GM18867 (cell line): Measurements from ENCODE around the gene MYO3A.
"Not testable (repeated sequence)": the region's sequence is repeated elsewhere in the genome, so short reads cannot be mapped to it uniquely, and the experiment has no call there.

Experiments
- ATAC-seq: cut with Tn5 transposase; IDR thresholded peaks from one replicate; pipeline ENCODE4 v1.9.1; 2021; ENCODE audit warnings: mild to moderate bottlenecking, moderate library complexity; ENCODE audit not compliant: unreplicated experiment

Gene MYO3A

DNA sequence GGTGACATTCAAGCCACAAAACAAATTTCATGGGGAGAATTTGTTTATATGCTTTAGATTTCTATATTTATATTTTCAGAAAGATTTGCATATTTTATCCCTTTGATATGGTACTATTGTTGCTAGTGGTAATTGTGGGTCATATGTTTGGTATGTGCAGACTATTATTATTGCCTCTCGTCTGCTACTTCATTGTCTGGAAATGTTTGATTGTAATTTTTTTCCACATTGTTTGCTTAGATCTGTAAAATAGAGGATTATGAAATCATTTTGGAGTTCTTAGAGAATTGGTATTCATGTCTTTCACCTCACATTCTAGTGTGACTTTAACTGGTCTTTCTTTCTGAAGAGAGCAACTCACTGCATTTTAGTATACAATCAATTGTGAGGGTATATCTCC, 44.7 kb downstream of the MYO3A start:
- no peak for ATAC-seq

DNA sequence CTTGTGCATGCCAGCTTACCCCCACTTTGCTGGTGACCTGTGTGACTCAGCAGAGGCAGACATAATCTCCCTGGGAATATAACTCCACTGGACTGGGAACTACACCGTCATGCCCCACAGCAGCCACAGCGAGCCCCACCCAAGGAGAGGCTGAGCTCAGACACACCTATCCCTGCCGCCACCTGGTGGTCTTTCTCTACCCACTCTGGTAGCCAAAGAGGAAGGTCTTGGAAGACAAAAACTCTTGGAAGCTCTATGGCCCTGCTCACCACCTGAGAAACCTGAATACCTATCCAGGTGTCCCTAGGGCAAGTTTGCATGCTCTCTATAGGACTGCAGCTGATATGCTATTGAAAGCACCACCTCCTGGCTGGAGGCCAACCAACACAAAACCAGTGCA, 48.1 kb downstream of the MYO3A start:
- ATAC-seq, result no peak

DNA sequence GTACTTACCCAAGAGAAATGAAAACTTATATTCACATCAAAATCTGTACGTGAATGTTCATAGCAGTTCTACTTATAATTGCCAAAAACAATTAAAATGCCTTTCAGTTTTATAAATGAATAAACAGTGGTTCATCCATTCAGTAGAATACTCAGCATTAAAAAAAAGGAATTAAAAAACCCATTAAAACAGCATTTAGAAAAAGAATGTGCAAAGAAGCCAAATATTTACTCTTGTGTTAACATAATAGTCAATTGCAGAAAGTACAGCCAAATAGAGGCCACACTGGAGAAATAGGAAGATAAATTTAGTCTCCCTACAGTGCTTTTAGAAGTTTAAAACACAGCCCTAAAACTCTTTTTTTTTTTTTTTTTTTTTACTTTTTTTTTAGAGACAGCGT, 54.6 kb downstream of the MYO3A start:
- no peak for ATAC-seq

DNA sequence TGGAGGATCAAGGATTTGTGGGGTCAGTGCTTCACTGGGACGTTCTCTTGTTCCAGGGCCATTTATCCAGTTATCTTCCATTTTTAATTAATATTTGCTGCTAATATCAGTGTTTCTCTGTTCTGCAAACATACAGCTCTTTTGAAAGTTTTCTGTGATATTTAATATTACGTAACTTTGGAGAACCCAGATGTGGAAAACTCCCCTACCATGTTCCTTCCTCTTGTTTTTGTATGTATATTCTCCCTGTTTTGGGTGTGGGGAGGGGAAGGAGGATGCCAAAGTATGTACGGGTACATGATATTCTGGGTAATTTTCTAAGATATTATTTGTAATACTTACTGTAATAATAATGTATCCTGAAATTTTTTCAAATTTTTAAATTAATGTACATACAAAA, 55.9 kb downstream of the MYO3A start:
- ATAC-seq, result no peak

DNA sequence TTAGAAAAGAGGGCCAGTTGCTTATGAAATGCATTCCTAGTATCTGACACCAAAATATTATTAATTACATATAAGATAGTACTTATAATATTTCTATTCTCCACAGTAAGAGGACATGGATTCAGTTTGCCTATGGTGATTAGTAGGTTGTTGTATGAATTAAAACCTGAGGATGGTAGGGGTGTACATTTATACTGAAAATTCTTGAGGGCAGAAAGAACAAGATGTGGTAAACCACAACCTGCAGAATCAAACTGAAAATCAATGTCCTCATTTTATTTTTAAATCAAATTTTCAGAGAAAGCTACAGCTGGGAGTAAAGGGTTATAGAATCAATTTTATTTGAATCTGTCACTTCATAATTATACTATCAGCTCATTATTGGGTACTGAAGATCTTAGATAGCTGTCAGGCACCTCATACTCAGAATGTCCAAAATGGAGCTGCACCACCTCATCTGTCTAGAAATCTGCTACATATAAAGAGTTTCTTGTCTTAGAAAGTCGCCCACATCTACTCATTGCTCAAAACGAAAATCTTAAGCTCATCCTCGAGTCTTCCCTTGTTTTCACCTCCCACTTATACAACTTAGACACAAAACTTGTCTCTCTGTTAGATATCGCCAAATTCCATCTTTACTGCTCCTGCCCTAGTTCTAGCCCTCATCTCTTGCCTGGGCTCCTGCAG, 65.4 kb downstream of the MYO3A start:
- no peak for ATAC-seq

DNA sequence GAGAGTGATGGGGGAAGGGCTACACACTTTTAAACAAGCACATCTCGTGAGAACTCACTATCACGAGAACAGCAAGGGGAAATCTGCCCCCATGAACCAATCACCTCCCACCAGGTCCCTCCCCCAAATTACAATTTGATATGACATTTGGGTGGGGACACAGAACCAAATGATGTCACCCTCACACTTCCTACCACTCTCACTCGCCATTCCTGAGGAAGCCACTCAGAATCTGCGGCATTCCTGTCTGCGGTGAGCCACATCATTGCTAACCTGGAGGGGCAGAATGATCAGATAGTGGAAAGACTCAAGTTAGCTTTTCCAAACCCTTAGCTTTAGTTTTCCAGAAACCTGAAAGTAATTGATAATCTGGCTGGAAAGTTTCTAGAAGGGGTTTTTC, 66.9 kb downstream of the MYO3A start:
- no peak for ATAC-seq

DNA sequence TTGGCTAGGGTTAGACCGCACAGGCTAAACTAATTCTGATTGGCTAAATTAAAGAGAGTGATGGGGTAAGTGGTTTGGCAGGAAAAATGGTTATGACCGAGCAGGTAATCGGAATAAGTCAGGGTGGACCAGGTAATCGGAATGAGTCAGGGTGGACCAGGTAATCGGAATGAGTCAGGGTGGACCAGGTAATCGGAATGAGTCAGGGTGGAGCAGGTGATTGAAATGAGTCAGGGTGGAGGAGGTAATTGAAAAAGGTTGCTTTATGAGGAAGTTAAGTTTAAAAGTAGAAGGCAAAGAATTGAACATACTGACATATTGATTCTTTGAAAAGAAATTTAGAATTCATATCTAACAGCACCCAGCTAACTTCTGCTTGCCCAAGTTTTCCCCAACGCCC, 68.4 kb downstream of the MYO3A start:
- not testable (repeated sequence) for ATAC-seq

DNA sequence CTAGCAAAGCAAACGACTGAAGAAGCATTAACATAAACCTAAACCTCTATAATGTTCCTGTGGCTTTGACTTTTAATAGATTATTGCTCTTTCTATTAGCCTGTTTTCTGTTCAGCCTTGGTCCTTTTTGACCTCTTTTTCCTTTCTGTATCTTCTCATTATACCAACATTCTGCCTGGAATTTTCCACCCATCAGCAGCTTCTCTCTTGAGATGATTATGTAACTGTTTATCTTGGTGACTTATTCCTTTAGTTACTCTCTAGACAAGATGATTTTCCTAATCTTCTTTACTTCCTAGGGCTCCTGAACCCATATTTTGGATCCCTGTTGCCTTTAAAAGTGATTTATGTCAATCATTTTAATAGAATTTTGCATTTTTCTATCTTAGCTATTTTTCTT, 81.1 kb downstream of the MYO3A start:
- no peak for ATAC-seq

DNA sequence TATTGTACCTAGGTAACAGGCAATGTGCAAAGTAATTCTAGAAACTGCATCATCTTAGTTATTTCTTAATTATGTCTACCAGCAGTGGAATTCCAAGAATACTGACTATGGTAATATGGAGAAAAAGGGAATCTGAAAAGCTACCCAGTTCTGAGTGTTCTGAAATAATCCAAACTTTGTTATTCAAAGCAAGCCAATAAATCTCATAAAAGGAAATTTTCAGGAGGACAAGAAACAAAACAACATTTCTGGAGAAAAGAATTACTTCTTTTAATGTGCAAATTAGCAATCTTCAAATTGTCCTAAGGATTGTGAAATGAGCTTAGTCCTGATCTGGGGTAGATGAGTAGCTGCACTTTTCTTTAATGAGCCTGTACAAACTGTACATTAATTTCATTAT, 88.8 kb downstream of the MYO3A start:
- ATAC-seq, result no peak

DNA sequence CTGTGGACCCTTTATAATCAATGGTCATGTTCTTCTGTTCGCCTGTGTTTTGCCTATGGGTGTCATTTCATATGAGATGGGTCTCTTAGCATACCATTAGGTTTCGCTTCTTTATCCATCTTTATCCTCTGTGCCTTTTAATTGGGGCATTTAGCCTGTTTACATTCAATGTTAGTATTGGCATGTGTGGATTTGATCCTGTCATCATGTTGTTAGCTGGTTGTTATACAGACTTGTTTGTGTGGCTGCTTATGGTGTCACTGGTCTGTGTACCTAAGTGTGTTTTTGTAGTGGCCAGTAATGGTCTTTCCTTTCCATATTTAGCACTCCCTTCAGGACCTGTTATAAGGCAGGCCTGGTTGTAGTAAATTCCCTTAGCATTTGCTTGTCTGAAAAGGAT, 90.3 kb downstream of the MYO3A start:
- ATAC-seq, result no peak

DNA sequence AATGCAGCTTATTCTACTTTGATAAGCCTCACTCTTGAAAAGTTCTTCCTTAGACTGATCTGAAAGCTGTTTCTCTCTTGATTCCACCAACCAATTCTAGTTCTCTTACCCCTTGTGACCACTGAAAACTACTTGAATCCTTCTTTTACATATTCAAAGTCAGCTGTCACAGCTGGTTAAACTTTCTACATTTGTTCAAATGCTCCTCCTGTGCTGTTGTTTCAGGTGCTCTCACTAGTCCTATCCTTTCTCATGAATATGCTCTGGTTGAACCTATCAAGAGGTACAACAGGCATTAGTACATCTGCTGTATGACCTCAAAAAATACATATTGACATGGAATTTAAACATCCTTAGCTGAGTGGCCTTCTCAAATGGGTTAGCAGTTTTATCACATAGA, 91.5 kb downstream of the MYO3A start:
- peak; percentile 44 for ATAC-seq

DNA sequence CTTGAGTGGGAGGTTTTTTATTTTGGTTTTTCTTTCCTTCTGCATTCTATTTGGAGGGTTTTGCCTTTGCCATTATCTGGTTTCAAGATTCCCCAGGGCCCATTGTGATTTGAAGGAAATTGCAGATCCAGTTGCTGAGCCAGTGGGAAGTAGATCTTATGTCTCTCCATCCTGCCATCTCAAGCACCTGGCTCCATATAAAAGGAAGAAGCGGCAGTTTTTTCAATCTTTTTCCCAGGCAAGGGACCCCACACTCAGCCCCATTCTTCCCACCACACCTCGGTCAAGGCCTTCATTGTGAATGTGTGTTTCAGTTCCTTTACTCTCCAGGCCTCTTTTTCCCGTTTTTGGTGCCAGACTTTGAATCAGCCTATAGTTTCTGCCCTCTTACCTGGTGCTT, 95.8 kb downstream of the MYO3A start:
- ATAC-seq, result no peak

DNA sequence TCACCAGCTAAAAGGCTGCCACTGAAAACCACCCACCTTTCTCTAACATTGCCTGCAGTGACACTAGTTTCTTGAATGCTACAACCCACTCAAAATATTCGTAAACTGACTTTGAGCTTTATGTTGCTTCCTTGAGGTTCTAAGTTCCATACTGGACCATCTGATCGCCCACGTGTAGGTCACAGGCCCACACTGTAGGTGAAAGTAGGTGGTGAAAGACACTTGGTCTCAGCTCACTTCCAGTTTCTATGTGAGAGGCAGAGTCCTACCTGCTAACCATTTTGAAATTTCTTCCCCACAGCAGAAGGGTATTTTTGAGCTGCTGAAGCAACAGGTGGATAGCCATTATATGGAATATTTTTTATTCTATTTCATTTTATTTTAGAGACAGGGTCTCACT, 97.3 kb downstream of the MYO3A start:
- peak; percentile 84 for ATAC-seq

DNA sequence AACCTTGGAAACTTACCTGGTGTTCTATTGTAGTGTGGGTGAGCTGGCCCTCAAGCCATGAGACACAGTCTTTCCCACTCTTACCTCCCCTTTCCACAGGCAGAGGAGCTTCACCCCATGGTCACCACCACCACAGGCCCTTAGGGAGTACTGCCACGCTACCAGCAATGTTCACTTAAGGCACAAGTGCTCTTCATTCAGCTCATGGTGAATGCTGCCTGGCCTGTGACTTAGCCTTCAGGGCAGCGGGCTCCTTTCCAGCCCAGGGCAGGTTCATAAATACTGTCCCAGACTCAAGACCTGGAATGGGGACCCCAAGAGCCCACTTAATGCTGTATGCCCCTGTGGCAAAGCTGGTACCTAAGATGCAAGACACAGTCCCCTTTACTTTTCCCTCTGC, 109.4 kb downstream of the MYO3A start:
- no peak for ATAC-seq

DNA sequence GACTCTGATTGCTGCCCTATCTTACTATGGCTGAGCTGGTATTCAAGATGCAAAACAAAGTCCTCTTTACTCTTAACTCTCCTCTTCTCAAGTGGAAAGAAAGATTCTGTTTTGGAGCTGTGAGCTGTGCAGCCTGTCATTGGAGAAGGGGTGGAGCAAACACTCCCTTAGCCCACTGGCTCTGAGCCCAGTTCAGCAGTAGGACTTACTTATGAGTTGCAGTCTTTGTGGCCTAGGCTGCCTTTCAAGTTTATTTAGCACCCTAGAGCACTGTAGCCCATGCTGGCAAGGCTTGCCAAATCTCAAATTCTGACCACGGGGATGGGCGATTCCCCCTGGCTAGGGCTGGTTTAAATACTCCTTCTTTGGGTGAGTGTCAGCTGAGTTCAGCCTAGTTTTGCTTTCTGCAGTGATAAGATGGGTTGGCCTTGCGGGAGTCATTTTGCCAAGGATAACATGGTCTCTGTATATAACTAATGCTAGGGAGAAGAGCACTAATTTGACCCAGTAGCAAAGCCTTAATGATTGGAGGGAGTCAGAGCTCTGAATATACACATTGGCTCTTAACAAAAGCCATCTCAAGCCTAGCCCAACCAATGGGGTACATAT, 110.2 kb downstream of the MYO3A start:
- ATAC-seq, result no peak

DNA sequence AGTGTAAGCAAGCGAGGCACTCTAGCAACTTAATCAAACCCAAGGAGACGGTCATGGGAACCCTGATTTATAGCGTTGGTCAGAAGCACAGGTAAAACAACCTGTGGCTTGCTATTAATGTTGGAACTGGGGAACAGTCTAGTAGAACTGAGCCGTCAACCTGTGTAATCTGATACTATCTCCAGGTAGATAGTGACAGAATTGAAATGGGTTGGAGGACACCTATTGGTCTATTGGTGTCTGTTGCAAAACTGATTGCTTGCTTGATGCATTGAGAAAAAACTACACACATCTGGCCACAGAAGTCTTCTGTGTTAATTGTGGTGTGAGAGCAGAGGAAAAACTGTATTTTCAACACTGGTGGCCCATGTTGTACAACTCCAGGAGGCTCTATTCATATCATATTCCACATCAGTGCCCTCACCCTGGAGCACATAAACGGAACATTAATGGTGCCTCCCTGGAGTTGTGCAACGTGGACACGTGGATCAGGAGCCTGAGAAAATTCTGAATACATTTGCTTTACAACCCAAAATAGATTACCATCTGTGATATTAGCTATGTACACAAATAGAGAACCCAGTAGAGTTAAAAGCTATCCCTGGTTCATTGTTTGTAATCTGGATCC, 112.2 kb downstream of the MYO3A start:
- no peak for ATAC-seq

DNA sequence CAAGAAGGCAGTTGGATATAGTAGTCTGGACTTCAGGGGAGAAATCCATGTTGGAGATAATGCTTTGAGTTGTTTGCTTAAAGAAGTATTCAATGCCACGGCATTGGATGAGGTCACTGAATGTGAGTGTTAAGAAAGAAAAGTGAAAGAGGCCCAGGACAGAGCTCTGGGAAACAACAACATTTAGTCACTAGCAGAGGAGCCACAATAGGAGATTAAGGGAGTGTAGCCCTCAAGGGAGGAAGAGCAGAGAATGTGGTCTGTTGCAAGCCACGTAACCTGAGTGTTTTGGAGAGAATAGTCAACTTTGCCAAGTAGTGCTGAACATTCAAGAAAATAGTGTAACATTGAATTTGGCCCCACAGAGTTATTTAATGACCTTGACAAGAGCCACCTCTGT, 114.7 kb downstream of the MYO3A start:
- ATAC-seq, result no peak

DNA sequence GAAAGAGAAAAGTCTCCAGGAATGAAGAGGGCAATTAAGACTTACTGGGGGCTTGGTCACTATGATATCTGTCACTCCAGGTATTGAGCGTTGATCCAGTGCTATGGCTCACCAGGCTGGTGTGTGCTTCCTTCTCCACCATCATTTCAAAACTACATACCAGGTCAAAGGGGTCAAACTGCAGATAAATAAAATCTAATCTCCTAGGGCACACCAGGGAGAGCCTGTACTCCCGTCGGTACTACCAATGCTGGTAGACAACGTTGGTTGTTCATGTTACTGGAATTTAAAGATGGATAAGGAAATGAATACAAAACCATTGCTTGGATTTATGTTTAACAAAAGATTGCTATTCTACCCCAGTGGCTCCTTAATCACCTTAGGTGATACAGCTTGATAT, 118.3 kb downstream of the MYO3A start:
- ATAC-seq, result no peak

DNA sequence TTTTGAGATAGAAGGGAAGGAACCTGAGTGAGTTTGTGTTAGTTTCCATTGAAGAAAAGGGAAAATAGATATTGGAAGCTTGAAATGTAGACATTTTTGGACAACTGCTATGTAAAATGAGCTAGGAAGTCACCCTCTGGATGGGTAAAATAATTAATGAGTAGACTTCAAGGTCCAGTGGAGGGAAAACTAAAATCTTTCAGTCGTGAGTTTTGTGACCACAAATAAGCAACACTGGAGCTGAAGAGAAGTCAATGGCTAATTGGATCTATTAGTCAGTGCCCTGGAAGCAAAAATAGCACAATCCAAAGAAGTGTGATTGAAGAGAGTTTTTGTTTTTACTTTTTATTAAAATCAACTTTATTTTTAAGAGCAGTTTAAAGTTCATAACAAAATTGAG, 123.4 kb downstream of the MYO3A start:
- no peak for ATAC-seq

DNA sequence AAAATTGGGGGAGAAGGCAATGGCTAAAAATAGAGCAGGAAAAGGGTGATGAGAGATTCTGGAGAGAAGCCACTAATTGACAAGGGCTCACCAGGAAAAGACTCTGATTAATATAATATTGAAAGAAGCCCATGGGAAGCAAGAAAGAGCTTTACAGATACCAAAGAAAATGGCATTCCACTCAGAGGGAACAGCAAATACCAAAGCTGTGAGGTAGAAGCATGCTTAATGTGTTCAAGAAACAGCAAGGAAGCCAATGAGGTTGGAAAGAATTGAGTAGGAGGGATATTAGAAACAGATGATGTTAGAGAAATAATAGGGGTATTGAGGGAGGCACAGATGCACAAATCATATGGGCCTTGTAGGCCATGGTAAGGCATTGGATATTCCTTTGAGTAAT, 130.1 kb downstream of the MYO3A start:
- no peak for ATAC-seq

DNA sequence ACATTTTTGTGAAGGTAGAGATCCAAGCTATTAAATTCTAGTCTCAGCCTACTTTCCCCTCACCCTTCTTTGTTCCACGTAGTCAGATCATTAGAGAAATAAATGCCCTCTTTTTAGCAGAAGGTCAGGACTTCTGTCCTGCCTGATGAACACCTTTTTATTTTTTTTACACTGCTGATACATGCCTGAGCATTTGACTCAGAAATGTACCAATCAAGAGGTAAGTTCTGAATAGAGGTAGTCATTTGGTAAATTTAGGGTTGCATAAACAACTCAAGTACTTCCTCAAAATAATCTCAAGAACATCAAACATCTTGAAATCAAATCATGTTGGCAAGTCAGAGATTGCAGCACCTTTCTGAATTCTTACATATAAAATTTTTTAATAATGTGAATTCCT, 133.7 kb downstream of the MYO3A start:
- ATAC-seq, result no peak

DNA sequence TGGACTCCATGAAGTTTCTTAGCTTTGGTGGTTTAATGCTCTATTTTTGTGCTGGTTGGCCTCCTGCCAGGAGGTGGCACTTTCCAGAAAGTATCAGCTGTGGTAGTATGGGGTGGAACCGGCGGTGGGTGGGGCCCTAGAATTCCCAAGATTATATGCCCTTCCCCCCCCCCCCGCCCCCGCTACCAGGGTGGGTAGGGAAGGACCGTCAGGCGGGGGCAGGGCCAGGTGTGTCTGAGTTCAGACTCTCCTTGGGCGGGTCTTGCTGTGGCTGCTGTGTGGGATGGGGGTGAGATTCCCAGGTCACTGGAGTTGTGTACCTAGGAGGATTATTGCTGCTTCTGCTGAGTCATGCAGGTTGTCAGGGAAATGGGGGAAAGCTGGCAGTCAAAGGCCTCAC, 146.9 kb downstream of the MYO3A start:
- not testable (repeated sequence) for ATAC-seq

DNA sequence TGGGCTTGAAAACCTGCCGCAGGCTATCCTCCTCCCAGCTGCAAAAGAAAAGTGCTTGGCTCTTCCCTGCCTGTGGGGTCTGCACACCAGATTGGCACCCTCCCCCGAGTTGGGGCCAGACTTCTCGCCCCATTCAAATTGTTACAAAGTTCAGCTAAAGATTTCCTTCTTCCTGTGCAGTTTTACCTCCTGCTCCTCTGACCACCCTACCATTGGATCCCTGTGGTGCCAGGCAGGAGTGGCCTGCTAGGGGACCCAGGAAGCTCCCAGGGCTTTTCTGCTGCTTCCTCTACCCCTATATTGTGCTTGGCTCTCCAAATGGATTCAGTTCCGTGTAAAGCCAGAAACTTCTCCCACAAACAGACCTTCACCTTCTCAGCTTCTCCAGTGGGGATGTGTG, 147.4 kb downstream of the MYO3A start:
- no peak for ATAC-seq
